Neural progenitor cell (in vitro differentiated cells): ENCODE measurements around the gene DOLK. TPM values are rescaled to one million over a fixed set of nuclear protein-coding genes. Genes with fewer than 3 reads are reported as not detected.

ENCODE experiments used
- DNase-seq: peaks from one replicate; pipeline ENCODE4 v3.0.0-alpha.2; 2016; ENCODE audit warnings: low spot score
- H2AFZ ChIP-seq: fragments of 200-600 bp; sonication (generic); replicated peaks from 2 replicates; pipeline ENCODE4 v1.6.1; 2016; ENCODE audit warnings: antibody characterized with exemption
- H3F3A ChIP-seq: fragments of 200-600 bp; sonication (generic); 2 replicates; pipeline ENCODE4 v1.6.1; 2016; ENCODE audit warnings: antibody characterized with exemption, low read depth
- H3K27ac ChIP-seq: fragments of 200-600 bp; sonication (generic); 2 replicates; pipeline ENCODE4 v1.5.1; 2016; ENCODE audit warnings: mild to moderate bottlenecking
- H3K27me3 ChIP-seq: fragments of 200-600 bp; sonication (generic); 2 replicates; pipeline ENCODE4 v1.6.1; 2016; ENCODE audit warnings: mild to moderate bottlenecking, moderate library complexity
- H3K36me3 ChIP-seq: fragments of 200-600 bp; sonication (generic); 2 replicates; pipeline ENCODE4 v1.5.1; 2016
- H3K4me1 ChIP-seq: fragments of 200-600 bp; sonication (generic); 2 replicates; pipeline ENCODE4 v1.6.1; 2016; ENCODE audit warnings: mixed run types
- H3K4me2 ChIP-seq: fragments of 200-600 bp; sonication (generic); 2 replicates; pipeline ENCODE4 v1.6.1; 2016
- H3K4me3 ChIP-seq: fragments of 200-600 bp; sonication (generic); 2 replicates; pipeline ENCODE4 v1.5.1; 2016
- H3K79me2 ChIP-seq: fragments of 200-600 bp; sonication (generic); 2 replicates; pipeline ENCODE4 v1.6.1; 2016; ENCODE audit warnings: low read depth
- H3K9ac ChIP-seq: fragments of 200-600 bp; sonication (generic); 2 replicates; pipeline ENCODE4 v1.6.1; 2016
- H3K9me3 ChIP-seq: fragments of 200-600 bp; sonication (generic); 2 replicates; pipeline ENCODE4 v1.5.1; 2016; ENCODE audit warnings: low read depth
- H4K20me1 ChIP-seq: fragments of 200-600 bp; sonication (generic); 2 replicates; pipeline ENCODE4 v1.6.1; 2016; ENCODE audit warnings: low read depth
- H3K27ac Mint-ChIP-seq: 3 replicates; pipeline ENCODE4 v1.8.0; 2021; ENCODE audit warnings: mixed read lengths
- H3K27me3 Mint-ChIP-seq: 2 replicates; pipeline ENCODE4 v1.8.0; 2022; ENCODE audit warnings: low read depth, mild to moderate bottlenecking, inconsistent platforms, moderate library complexity, mixed read lengths; ENCODE audit not compliant: insufficient read depth
- H3K36me3 Mint-ChIP-seq: 3 replicates; pipeline ENCODE4 v1.8.0; 2021; ENCODE audit warnings: mixed read lengths
- H3K4me1 Mint-ChIP-seq: 3 replicates; pipeline ENCODE4 v1.8.0; 2021; ENCODE audit warnings: mixed read lengths
- H3K4me3 Mint-ChIP-seq: 3 replicates; pipeline ENCODE4 v1.8.0; 2021; ENCODE audit warnings: mild to moderate bottlenecking, moderate library complexity, mixed read lengths
- H3K9me3 Mint-ChIP-seq: 3 replicates; pipeline ENCODE4 v1.8.0; 2020; ENCODE audit warnings: mixed read lengths
- CTCF ChIP-seq: fragments of 200-600 bp; sonication (generic); IDR thresholded peaks from 2 replicates; pipeline ENCODE4 v1.5.1; 2017; ENCODE audit warnings: antibody characterized with exemption, mild to moderate bottlenecking
- EZH2 ChIP-seq: fragments of 200-600 bp; sonication (generic); IDR thresholded peaks from 2 replicates; pipeline ENCODE4 v1.6.1; 2017; ENCODE audit warnings: antibody characterized with exemption, mild to moderate bottlenecking, moderate library complexity
- EZH2phosphoT487 ChIP-seq: fragments of 200-600 bp; sonication (generic); IDR thresholded peaks from 2 replicates; pipeline ENCODE4 v1.6.1; 2017; ENCODE audit warnings: antibody characterized with exemption
- total RNA-seq: library from RNA; depleted of rRNA; stranded (reverse); fragments of >200 nt; gene quantifications from 2 replicates; pipeline ENCODE4 v1.2.3, GENCODE V29; 2015; ENCODE audit warnings: low replicate concordance

Gene DOLK
- total RNA-seq, 1 donor from 2014 or later = 8.2 TPM

DNA sequence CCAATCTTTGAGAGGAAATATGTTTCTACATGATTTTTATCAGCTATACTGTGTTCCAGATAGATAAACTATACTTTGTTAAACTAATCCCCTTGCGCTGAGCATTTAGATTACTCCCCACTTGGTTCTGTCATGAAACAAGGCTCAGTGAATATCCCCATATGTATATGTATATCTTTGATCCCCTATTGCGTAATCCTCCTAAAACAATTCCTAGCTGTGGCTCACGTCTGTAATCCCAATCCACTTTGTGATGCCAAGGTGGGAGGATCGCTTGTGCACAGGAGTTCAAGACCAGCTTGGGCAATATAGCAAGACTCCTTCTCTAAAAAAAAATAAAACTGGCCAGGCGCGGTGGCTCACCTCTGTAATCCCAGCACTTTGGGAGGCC is 23.9 kb downstream of the DOLK start:
- no peak overlapping the region for H3K9ac ChIP-seq
- TF ChIP-seq CTCF = no peak
- TF ChIP-seq EZH2 = no peak
- TF ChIP-seq EZH2phosphoT487 = no peak
- H3K9me3 Mint-ChIP-seq = no peaks in the 10 kb centered on the region

DNA sequence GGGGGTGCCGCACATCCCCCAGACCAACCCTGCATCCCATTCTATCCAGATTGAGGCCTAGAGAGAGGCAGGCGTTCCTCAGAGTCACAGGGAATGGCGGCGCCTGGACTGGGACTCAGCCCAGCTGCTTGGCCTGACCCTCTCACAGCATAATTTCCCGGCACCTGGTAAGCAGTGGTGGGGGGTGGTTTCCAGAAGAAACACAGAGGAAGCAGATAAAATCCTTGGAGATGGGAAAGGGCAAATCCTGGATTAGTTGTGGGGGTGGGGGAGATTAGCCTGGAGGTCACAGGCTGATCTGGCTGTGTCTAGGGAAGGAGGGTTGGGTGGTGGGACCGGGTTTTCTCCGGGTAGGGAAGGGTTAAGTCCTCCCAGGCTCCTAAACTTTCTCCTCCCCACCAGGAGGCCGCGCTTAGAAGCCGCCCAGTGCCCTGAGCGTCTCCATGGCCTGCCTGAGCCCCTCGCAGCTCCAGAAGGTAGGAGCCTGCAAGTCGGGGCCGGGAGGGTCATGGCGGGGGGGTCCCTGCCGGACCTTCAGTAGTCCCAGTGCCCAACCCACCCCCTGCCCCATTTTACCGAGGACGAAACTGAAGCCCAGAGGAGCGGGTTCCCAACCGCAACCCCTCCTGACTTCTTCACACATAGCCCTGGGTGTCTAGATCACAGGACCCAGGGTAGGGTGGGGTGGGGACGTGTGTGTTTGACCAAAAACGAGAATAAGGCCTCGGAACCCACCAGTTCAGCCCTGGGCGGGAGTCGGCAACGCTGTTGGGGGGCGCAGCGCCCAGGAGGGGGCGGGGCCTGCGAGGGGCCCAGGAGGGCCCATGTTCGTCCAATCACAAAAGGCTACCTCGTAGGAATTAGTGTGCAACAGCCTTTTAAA is 25.3 kb downstream of the DOLK start:
- H3K27ac ChIP-seq = peak overlapping the region; percentile 67
- peaks cover 8% of the 10 kb centered on the region for H3K4me1 ChIP-seq
- no peaks in the 10 kb centered on the region for H3K27me3 ChIP-seq
- no peak for TF ChIP-seq EZH2phosphoT487
- no peak for TF ChIP-seq CTCF
- no peak for TF ChIP-seq EZH2
- no peaks in the 10 kb centered on the region for H4K20me1 ChIP-seq
- H2AFZ ChIP-seq = peak overlapping the region; percentile 94
- H3K4me3 ChIP-seq = peak overlapping the region; percentile 62
- H3K4me3 Mint-ChIP-seq = peak overlapping the region; percentile 75
- H3K9ac ChIP-seq = peak overlapping the region; percentile 12
- H3K4me2 ChIP-seq = peak overlapping the region; percentile 83
- no peaks in the 10 kb centered on the region for H3K36me3 ChIP-seq
- H3F3A ChIP-seq = peaks cover 26% of the 10 kb centered on the region
- peaks cover 19% of the 10 kb centered on the region for H3K4me1 Mint-ChIP-seq
- H3K27me3 Mint-ChIP-seq = peaks cover 3% of the 10 kb centered on the region
- DNase-seq = peak; percentile 86
- peak overlapping the region; percentile 97 for H3K27ac Mint-ChIP-seq
- peaks cover 9% of the 10 kb centered on the region for H3K36me3 Mint-ChIP-seq
- H3K79me2 ChIP-seq = peaks cover 3% of the 10 kb centered on the region
- H3K9me3 Mint-ChIP-seq = no peaks in the 10 kb centered on the region
- H3K9me3 ChIP-seq = no peaks in the 10 kb centered on the region

More for the DNA sequence above, 23.9 kb downstream of the DOLK start:
- Mint-ChIP-seq H3K4me1 (peaks cover 24% of the 10 kb centered on the region), H3K36me3 (peaks cover 3% of the 10 kb centered on the region), H3K27ac (no peak overlapping the region), H3K4me3 (no peak overlapping the region), H3K27me3 (peaks cover 2% of the 10 kb centered on the region)
- H3F3A ChIP-seq = peaks cover 30% of the 10 kb centered on the region
- H3K4me1 ChIP-seq = peaks cover 8% of the 10 kb centered on the region
- H3K9me3 ChIP-seq = no peaks in the 10 kb centered on the region
- peaks cover 3% of the 10 kb centered on the region for H3K79me2 ChIP-seq
- no peaks in the 10 kb centered on the region for H3K27me3 ChIP-seq
- no peaks in the 10 kb centered on the region for H3K36me3 ChIP-seq
- no peaks in the 10 kb centered on the region for H4K20me1 ChIP-seq
- no peak overlapping the region for H3K4me2 ChIP-seq
- no peak overlapping the region for H2AFZ ChIP-seq
- no peak overlapping the region for H3K4me3 ChIP-seq
- no peak overlapping the region for H3K27ac ChIP-seq
- no peak for DNase-seq

- peak within 1 kb of the TSS; percentile 62 for H3K4me3 ChIP-seq
- H2AFZ ChIP-seq = peak within 1 kb of the TSS; percentile 94
- peak within 1 kb of the TSS; percentile 67 for H3K27ac ChIP-seq
- peaks cover 8% of the 10 kb centered on the region for H3K4me1 ChIP-seq
- Mint-ChIP-seq H3K9me3 (no peaks in the 10 kb centered on the region), H3K27me3 (peaks cover 4% of the 10 kb centered on the region), H3K27ac (peak within 1 kb of the TSS; percentile 97), H3K4me1 (peaks cover 19% of the 10 kb centered on the region), H3K36me3 (peaks cover 12% of the 10 kb centered on the region), H3K4me3 (peak within 1 kb of the TSS; percentile 75)
- no peaks in the 10 kb centered on the region for H4K20me1 ChIP-seq
- peaks cover 3% of the 10 kb centered on the region for H3K79me2 ChIP-seq
- peak within 1 kb of the TSS; percentile 83 for H3K4me2 ChIP-seq
- H3K9me3 ChIP-seq = no peaks in the 10 kb centered on the region
- H3F3A ChIP-seq = peaks cover 26% of the 10 kb centered on the region
- H3K27me3 ChIP-seq = no peaks in the 10 kb centered on the region
- no peak within 1 kb of the TSS for H3K9ac ChIP-seq
- no peaks in the 10 kb centered on the region for H3K36me3 ChIP-seq
- no peak for DNase-seq
- no peak for TF ChIP-seq EZH2
- TF ChIP-seq EZH2phosphoT487 = no peak
- no peak for TF ChIP-seq CTCF
Observed at GRCh38 chr9:128920381-128921058, 26.9 kb downstream of the DOLK start, which contains the start of gene PHYHD1. Gene PHYHD1 (plus strand): TSS chr9:128920982. CDS start chr9:128922324, 1,342 bp downstream.
